KMS-11 (cell line): ENCODE data around the gene CEP63.

ENCODE experiments used
- H2AFZ ChIP-seq: fragments of 200-600 bp; sonication (generic); 2 replicates; pipeline ENCODE4 v1.6.1; 2016; ENCODE audit warnings: antibody characterized with exemption, mixed run types, low read depth
- H3K27ac ChIP-seq: fragments of 200-600 bp; sonication (generic); 2 replicates; pipeline ENCODE4 v1.6.1; 2016; ENCODE audit warnings: mild to moderate bottlenecking, mixed run types
- H3K27me3 ChIP-seq: fragments of 200-600 bp; sonication (generic); 2 replicates; pipeline ENCODE4 v1.6.1; 2017; ENCODE audit warnings: mild to moderate bottlenecking, low read depth, mixed run types, moderate library complexity; ENCODE audit not compliant: insufficient read depth
- H3K36me3 ChIP-seq: fragments of 200-600 bp; sonication (generic); 2 replicates; pipeline ENCODE4 v1.6.1; 2017; ENCODE audit warnings: mild to moderate bottlenecking, mixed run types; ENCODE audit not compliant: insufficient read depth
- H3K4me1 ChIP-seq: fragments of 200-600 bp; sonication (generic); 2 replicates; pipeline ENCODE4 v1.6.1; 2016; ENCODE audit warnings: mild to moderate bottlenecking, low read depth, mixed run types; ENCODE audit not compliant: poor library complexity, severe bottlenecking
- H3K4me2 ChIP-seq: fragments of 200-600 bp; sonication (generic); 2 replicates; pipeline ENCODE4 v1.7.0; 2016; ENCODE audit warnings: mild to moderate bottlenecking, mixed run types
- H3K4me3 ChIP-seq: fragments of 200-600 bp; sonication (generic); IDR thresholded peaks from 2 replicates; pipeline ENCODE4 v1.6.1; 2017; ENCODE audit warnings: low read depth, low read length, mixed read lengths; ENCODE audit not compliant: insufficient read depth
- H3K79me2 ChIP-seq: fragments of 200-600 bp; sonication (generic); 2 replicates; pipeline ENCODE4 v1.6.1; 2016; ENCODE audit warnings: low read depth, mixed run types; ENCODE audit not compliant: insufficient read depth
- H3K9ac ChIP-seq: fragments of 200-600 bp; sonication (generic); 2 replicates; pipeline ENCODE4 v1.6.1; 2016; ENCODE audit warnings: mild to moderate bottlenecking, mixed run types
- H4K20me1 ChIP-seq: fragments of 200-600 bp; sonication (generic); 2 replicates; pipeline ENCODE4 v1.6.1; 2016; ENCODE audit warnings: mild to moderate bottlenecking, mixed run types; ENCODE audit not compliant: insufficient read depth
- CTCF ChIP-seq: fragments of 200-600 bp; sonication (generic); conservative IDR thresholded peaks from 2 replicates; pipeline ENCODE4 v1.6.1; 2017; ENCODE audit warnings: low read depth, mild to moderate bottlenecking, antibody characterized with exemption, low read length, moderate library complexity, mixed read lengths

Gene CEP63

GRCh38 chr3:134505485-134505884 is 19.6 kb downstream of the CEP63 start:
- H3K79me2 ChIP-seq: peaks cover 7% of the 10 kb centered on the region; the same call in 1 of the 2 replicates
- TF ChIP-seq CTCF: no peak
- no peak overlapping the region for H3K27ac ChIP-seq
- no peaks in the 10 kb centered on the region for H3K4me1 ChIP-seq
- no peaks in the 10 kb centered on the region for H3K36me3 ChIP-seq
- H3K27me3 ChIP-seq: no peaks in the 10 kb centered on the region
- H3K4me3 ChIP-seq: no peak overlapping the region
- no peak overlapping the region for H3K4me2 ChIP-seq
- H3K9ac ChIP-seq: no peak overlapping the region
- no peaks in the 10 kb centered on the region for H4K20me1 ChIP-seq
- H2AFZ ChIP-seq: no peak overlapping the region

GRCh38 chr3:134511500-134511899 is 25.6 kb downstream of the CEP63 start:
- no peak overlapping the region for H3K27ac ChIP-seq
- H3K4me1 ChIP-seq: no peaks in the 10 kb centered on the region
- no peak overlapping the region for H3K9ac ChIP-seq
- H2AFZ ChIP-seq: no peak overlapping the region
- TF ChIP-seq CTCF: no peak
- H3K4me3 ChIP-seq: no peak overlapping the region
- no peaks in the 10 kb centered on the region for H4K20me1 ChIP-seq
- no peak overlapping the region for H3K4me2 ChIP-seq
- no peaks in the 10 kb centered on the region for H3K36me3 ChIP-seq
- H3K79me2 ChIP-seq: no peaks in the 10 kb centered on the region
- no peaks in the 10 kb centered on the region for H3K27me3 ChIP-seq

- Histone ChIP-seq H3K4me3 (no peak overlapping the region), H3K36me3 (no peaks in the 10 kb centered on the region), H3K27ac (no peak overlapping the region), H3K4me1 (peaks cover 5% of the 10 kb centered on the region), H4K20me1 (no peaks in the 10 kb centered on the region), H3K27me3 (no peaks in the 10 kb centered on the region), H2AFZ (no peak overlapping the region), H3K4me2 (no peak overlapping the region), H3K79me2 (no peaks in the 10 kb centered on the region), H3K9ac (no peak overlapping the region)
- no peak for TF ChIP-seq CTCF
These were observed 31.0 kb downstream of the CEP63 start for GRCh38 chr3:134516905-134517304.

- no peak overlapping the region for H3K4me3 ChIP-seq
- H3K9ac ChIP-seq: no peak overlapping the region
- TF ChIP-seq CTCF: no peak
- no peaks in the 10 kb centered on the region for H3K27me3 ChIP-seq
- H4K20me1 ChIP-seq: no peaks in the 10 kb centered on the region
- H3K4me1 ChIP-seq: peaks cover 5% of the 10 kb centered on the region
- no peak overlapping the region for H3K27ac ChIP-seq
- H3K4me2 ChIP-seq: no peak overlapping the region
- H3K36me3 ChIP-seq: no peaks in the 10 kb centered on the region
- 0 out of 2 replicates have a peak, but pooled peaks cover 3% of the 10 kb centered on the region for H3K79me2 ChIP-seq
- H2AFZ ChIP-seq: no peak overlapping the region
These were observed 31.9 kb downstream of the CEP63 start for GRCh38 chr3:134517791-134518190.

- TF ChIP-seq CTCF: no peak
- Histone ChIP-seq H3K9ac (no peak overlapping the region), H3K4me1 (peaks cover 5% of the 10 kb centered on the region), H2AFZ (no peak overlapping the region), H3K27ac (no peak overlapping the region), H3K4me2 (no peak overlapping the region), H3K36me3 (no peaks in the 10 kb centered on the region), H4K20me1 (no peaks in the 10 kb centered on the region), H3K4me3 (no peak overlapping the region), H3K27me3 (no peaks in the 10 kb centered on the region), H3K79me2 (0 out of 2 replicates have a peak, but pooled peaks cover 4% of the 10 kb centered on the region)
These were observed 36.7 kb downstream of the CEP63 start for GRCh38 chr3:134522541-134522940.
